ENCODE data around the gene CTNND2. TPM values are rescaled to one million over a fixed set of nuclear protein-coding genes. Genes with fewer than 3 reads are reported as not detected.

CTNND2 gene
- total RNA-seq, 1 experiment from 2014 or later, result not detected

- TF ChIP-seq EZH2 (IDR thresholded peaks at IDR 0.05; ENCODE audit: borderline replicate concordance, low read depth, low read length, poor library complexity, severe bottlenecking) (no peak), CTCF (conservative IDR thresholded peaks at IDR 0.05; ENCODE audit: low read depth, low read length) (no peak; the same call in 1 of the 2 replicates)
- CTCF ChIA-PET, result no interaction called here
- peak; percentile 8 for DNase-seq (ENCODE audit: low spot score)
Observed at GRCh38 chr5:11046160-11046559, 858.1 kb downstream of the CTNND2 start.

GRCh38 chr5:11045411-11045810 lies 858.8 kb downstream of the CTNND2 start:
- Histone ChIP-seq H3K9me3 (ENCODE audit: low read depth, low read length, poor library complexity, severe bottlenecking) (no peaks in the 10 kb centered on the region), H3K27me3 (replicated peaks; ENCODE audit: insufficient read depth, low read depth, low read length, poor library complexity) (no peaks in the 10 kb centered on the region), H3K4me3 (ENCODE audit: low read depth, low read length, poor library complexity, severe bottlenecking) (no peak overlapping the region), H3K36me3 (ENCODE audit: insufficient read depth, low read length, poor library complexity, severe bottlenecking) (no peaks in the 10 kb centered on the region), H3K27ac (ENCODE audit: low read depth, low read length, poor library complexity, severe bottlenecking) (no peak overlapping the region), H3K4me1 (ENCODE audit: insufficient read depth, low read length, poor library complexity, severe bottlenecking) (no peaks in the 10 kb centered on the region)
- ChIA-PET POLR2A (ENCODE audit: low non-redundant PET) (no interaction called here), CTCF (no interaction called here)
- intact Hi-C loops (cut with micrococcal nuclease; ENCODE audit: unreplicated experiment), result loop anchor here (5.0 kb wide), 1 partner anchor 178 kb away; no protein-coding TSS in a partner anchor
- no peak for DNase-seq (ENCODE audit: low spot score)
- TF ChIP-seq EZH2 (IDR thresholded peaks at IDR 0.05; ENCODE audit: borderline replicate concordance, low read depth, low read length, poor library complexity, severe bottlenecking), result no peak
- TF ChIP-seq CTCF (conservative IDR thresholded peaks at IDR 0.05; ENCODE audit: low read depth, low read length), result no peak
- no TSS peak for BruUV-seq (replicated peaks)

More at GRCh38 chr5:11046160-11046559, 858.1 kb downstream of the CTNND2 start:
- Histone ChIP-seq H3K27ac (ENCODE audit: low read depth, low read length, poor library complexity, severe bottlenecking) (no peak overlapping the region), H3K9me3 (ENCODE audit: low read depth, low read length, poor library complexity, severe bottlenecking) (no peaks in the 10 kb centered on the region), H3K27me3 (replicated peaks; ENCODE audit: insufficient read depth, low read depth, low read length, poor library complexity) (no peaks in the 10 kb centered on the region), H3K4me3 (ENCODE audit: low read depth, low read length, poor library complexity, severe bottlenecking) (no peak overlapping the region), H3K4me1 (ENCODE audit: insufficient read depth, low read length, poor library complexity, severe bottlenecking) (no peaks in the 10 kb centered on the region), H3K36me3 (ENCODE audit: insufficient read depth, low read length, poor library complexity, severe bottlenecking) (no peaks in the 10 kb centered on the region)
- intact Hi-C loops (cut with micrococcal nuclease; ENCODE audit: unreplicated experiment), result loop anchor here (5.0 kb wide), 1 partner anchor 179 kb away; no protein-coding TSS in a partner anchor
- BruUV-seq (replicated peaks), result no TSS peak
- POLR2A ChIA-PET (ENCODE audit: low non-redundant PET), result no interaction called here

- TF ChIP-seq CTCF (conservative IDR thresholded peaks at IDR 0.05; ENCODE audit: low read depth, low read length) (no peak), EZH2 (IDR thresholded peaks at IDR 0.05; ENCODE audit: borderline replicate concordance, low read depth, low read length, poor library complexity, severe bottlenecking) (no peak)
- DNase-seq (ENCODE audit: low spot score), result no peak
- Histone ChIP-seq H3K4me1 (ENCODE audit: insufficient read depth, low read length, poor library complexity, severe bottlenecking) (no peaks in the 10 kb centered on the region), H3K9me3 (ENCODE audit: low read depth, low read length, poor library complexity, severe bottlenecking) (no peaks in the 10 kb centered on the region), H3K4me3 (ENCODE audit: low read depth, low read length, poor library complexity, severe bottlenecking) (no peak overlapping the region), H3K36me3 (ENCODE audit: insufficient read depth, low read length, poor library complexity, severe bottlenecking) (no peaks in the 10 kb centered on the region), H3K27me3 (replicated peaks; ENCODE audit: insufficient read depth, low read depth, low read length, poor library complexity) (no peaks in the 10 kb centered on the region), H3K27ac (ENCODE audit: low read depth, low read length, poor library complexity, severe bottlenecking) (no peak overlapping the region)
- CTCF ChIA-PET, result no interaction called here
- POLR2A ChIA-PET (ENCODE audit: low non-redundant PET), result no interaction called here
- BruUV-seq (replicated peaks), result no TSS peak
- intact Hi-C loops (cut with micrococcal nuclease; ENCODE audit: unreplicated experiment), result no loop called here
Observed at GRCh38 chr5:11044581-11044980, 859.7 kb downstream of the CTNND2 start.

All from A673 (cell line).